Activated CD4-positive, alpha-beta T cell treated with anti-CD3 and anti-CD28 coated beads, Interleukin-10, Interleukin-2, amounts not matched to agents 100 ng/mL and 50 ng/mL, durations not matched to agents 16 hours and 8 hours (primary cell): ENCODE measurements around the gene PRDM7.
A peak's percentile ranks its signal among the peaks of the same experiment; 100 is the strongest.

Experiments
- DNase-seq: peaks from one replicate; pipeline ENCODE4 v3.0.0-alpha.2; 2020

Gene PRDM7

DNA sequence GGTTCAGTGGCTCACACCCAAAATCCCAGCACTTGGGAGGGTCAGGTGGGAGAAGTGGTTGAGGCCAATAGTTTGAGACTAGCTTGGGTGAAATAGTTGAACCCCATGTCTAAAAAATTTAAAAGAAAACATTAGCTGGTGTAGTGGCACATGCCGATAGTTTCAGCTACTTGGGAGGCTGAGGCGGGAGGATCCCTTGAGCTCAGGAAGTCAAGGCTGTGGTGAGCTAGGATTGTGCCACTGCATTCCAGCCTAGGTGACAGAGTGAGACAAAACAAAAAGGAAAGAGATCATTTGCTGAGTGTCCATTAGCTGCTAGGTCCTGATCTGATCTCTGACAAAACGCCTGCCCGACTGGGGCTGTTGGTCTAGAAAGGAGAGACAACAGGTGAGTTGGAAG is 43.7 kb downstream of the PRDM7 start:
- no peak for DNase-seq

GRCh38 chr16:90032674-90033331 is 44.3 kb downstream of the PRDM7 start:
- no peak for DNase-seq

DNA sequence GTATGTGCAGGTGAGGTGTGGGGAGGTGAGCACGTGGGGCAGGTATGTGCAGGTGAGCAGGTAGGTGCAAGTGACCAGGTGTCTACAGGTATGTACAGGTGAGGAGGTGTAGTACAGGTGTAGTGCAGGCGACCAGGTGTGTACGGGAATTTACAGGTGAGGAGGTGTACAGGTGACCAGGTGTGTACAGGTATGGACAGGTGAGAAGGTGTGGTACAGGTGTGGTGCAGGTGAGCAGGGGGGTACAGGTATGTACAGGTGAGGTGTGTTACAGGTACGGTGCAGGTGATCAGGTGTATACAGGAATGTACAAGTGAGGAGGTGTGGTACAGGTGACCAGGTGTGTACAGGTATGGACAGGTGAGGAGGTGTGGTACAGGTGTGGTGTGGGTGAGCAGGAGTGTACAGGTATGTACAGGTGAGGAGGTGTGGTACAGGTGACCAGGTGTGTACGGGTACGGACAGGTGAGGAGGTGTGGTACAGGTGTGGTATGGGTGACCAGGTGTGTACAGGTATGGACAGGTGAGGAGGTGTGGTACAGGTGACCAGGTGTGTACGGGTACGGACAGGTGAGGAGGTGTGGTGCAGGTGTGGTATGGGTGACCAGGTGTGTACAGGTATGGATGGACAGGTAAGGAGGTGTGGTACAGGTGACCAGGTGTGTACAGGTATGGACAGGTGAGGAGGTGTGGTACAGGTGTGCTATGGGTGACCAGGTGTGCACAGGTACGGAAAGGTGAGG is 45.0 kb downstream of the PRDM7 start:
- DNase-seq, result no peak

- DNase-seq, result no peak
Measured at GRCh38 chr16:90031186-90031930, 45.8 kb downstream of the PRDM7 start.

- DNase-seq, result no peak
Measured at GRCh38 chr16:90028985-90029384, 48.1 kb downstream of the PRDM7 start.

DNA sequence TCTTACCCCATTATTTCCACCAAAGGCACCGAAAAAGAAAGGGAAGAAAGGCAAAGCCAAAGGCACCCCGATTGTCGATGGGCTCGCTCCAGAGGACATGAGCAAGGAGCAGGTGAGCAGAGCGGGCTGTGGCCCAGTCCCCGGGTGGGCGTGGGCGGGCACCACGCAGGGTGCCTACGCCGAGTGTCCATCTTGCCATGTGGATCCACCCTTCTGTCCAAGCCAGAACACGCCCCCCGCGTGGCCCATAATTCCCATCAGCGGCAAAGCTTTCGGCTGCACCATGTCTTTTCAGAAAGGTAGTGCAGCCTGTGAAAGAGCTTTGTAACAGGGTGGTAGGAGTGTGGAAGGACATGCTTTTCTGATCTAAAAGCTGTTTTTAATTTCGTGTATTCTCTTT is 49.5 kb downstream of the PRDM7 start:
- no peak for DNase-seq

GRCh38 chr16:90026135-90026534 is 51.0 kb downstream of the PRDM7 start:
- DNase-seq, result peak; percentile 25

DNA sequence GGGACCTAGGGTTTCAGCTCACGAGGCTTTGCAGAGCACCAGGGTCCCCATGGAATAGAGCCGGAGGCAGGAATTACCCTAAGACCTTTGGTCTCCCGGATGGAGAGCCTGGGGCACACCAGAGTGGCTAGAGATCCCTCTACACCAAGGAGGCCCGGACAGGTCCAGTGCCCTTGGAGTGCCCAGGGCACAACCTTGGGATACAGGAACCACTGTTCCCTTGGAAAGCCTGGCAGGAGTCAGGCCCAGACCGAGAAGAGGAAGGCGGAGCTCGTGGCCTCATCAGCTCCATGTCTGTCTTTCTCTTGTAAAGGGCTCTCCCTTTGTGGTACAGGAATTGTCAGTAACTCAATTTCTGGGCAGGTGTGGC is 54.1 kb downstream of the PRDM7 start:
- DNase-seq, result no peak

GRCh38 chr16:90022209-90023077 is 54.7 kb downstream of the PRDM7 start:
- DNase-seq, result peak; percentile 92

GRCh38 chr16:90020838-90021382 is 56.2 kb downstream of the PRDM7 start:
- no peak for DNase-seq

DNA sequence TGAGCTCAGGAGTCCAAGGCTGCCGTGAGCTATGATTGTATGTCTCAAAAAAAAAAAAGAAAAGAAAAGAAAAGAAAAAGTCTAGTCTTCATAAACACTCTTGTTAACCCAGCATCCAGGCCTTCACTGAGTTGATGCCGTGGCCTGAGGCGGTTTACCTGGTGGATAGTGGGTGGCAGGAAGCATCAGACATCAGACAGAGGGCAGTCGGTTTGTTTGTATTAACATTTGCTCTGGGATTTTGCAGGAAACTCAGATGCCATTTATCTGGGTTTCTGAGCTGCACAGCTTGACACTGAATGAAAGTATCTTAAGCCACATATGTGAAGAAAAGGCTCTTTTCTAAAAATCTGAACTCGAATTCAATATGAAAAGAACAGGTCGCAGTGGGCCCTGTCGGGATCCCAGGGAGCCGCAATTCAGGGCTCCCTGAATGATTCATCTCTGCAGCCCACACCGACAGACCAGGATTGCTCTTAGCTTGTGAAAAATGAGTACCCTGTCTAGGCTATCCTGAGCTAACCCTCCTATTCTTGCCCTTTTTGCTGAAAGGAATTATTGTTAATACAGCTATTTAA is 56.8 kb downstream of the PRDM7 start:
- no peak for DNase-seq

DNA sequence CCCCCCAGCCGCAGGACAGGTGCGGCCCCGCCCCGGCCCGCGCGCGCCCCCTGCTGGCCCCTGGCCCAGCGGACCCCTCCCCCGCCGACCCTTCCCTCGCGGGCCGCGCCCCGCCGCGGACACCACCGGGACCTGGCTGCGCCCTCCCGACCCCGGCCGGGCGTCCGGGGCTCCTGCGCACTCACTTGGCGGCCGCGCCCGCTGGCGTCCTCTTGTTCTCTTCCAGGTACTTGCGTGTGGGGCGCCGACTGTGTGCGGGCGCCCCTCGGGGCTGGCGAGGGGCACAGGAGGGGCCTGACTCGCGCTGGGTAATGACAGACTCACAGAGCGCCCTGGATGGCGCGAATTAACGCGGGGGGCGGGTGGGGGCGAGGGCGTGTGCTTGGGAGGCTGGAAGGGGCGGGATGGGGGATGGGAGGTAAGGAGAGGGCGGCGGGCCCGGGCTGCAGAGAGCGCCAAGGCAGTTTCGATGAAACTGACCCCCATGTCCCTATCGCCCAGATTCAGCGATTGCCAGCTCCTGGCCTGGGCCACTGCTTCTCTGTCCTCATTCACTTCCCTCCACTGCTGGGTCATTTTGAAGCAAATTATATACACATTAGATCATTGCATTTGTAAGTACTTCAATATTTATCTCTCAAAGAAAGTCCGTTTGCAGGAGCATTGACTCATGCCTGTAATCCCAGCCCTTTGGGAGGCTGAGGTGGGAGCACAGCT is 57.4 kb downstream of the PRDM7 start:
- DNase-seq, result peak; percentile 38

DNA sequence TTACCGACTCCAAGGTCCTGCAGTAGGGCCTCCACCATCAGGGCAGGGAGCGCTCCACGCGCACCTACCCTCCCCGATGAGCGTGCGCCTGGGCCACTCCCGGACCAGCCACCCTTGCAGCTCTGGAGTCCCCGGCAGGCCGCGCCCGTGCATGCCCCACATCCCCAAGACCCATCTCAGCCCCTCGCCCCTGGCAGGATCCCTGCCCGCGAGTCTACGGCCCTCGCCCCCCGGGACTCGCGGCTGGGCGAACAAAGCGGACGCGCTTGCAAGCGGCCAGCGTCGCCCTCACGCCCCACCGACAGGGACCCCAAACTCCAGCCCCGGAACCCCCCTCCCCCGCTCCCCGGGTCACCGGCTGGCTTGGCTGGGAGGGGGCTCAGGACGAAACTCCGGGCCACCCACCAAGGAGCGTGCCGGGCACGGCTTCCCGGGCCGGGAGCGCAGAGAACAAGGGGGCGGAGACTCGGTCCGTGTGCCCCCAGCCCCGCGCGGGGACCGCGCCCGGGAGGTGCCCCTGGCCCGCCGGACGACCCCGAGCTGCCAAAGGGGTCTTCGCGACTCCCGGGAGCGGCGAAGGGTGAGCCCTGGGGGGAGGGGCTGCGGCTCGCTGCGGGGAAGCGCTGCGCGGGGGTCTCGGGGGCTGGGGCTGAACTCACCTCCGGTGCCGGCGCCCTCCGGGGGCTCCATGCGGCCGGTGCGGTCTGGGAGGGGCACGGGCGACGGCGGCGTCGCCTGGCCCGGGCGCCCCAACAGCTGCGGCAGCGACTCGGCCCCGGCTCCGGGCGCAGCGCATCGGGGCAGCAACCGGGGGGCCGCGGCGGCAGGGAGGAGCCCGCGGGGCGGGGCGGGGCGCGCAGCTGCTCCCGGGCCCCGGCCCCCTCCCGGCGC is 58.2 kb downstream of the PRDM7 start, which contains the start of gene DBNDD1:
TSS of gene DBNDD1 (minus strand) at position 805 of the 891 bp plus-strand sequence. CDS start at position 690, 115 bp downstream.
- DNase-seq, result no peak

DNA sequence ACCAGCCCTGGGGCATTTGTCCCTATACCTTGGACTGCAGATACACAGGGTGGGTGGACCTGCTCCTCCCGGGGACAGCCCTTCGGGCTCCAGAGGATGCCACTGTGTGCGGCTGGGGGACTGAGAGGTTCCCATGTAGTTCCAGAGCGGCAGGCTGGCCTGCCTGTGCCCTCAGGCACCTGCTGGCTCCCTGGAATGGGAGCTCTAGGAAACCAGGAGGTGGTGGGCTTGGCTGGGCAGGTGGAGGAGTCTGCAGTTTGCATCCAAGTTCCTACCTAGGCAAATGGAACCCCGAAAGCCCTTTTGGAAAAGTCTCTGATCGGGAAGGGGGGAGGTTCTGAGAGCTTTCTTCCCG is 58.9 kb downstream of the PRDM7 start:
- DNase-seq, result no peak

GRCh38 chr16:90016339-90016950 is 60.7 kb downstream of the PRDM7 start:
- no peak for DNase-seq

DNA sequence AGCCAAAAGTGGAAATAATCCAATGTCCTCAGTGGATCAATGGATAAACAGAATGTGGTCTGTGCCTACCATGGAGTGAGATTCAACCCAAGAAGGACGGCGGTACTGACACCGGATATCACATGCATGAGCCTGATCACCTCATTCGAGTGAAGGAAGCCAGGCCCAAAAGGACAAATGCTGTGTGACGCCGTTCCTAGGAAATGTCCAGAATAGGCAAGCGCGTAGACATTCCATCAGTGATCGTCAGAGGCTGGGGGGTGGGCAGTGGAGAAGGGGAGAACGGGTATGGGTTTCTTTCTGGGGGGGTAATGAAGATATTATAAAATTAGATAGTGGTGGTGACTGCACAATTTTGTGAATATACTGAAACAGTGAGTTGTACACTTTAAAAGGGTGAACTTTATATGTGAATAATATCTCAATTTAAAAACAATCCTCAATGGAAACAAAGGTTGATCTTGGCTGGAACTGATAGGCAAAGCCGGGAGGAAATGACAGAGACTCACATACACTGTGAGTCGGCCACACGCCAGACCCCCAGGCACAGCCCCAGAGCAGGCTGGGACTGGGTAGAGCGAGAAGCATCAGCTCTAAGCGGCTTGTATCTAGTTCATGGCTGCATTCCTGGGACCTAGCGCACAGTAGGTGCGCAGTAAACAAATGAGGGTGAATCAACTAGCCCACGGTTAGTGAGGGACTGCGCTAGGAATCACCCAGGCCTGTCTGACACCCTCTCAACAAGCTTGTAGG is 61.4 kb downstream of the PRDM7 start:
- no peak for DNase-seq

GRCh38 chr16:90012991-90013745 is 64.0 kb downstream of the PRDM7 start:
- no peak for DNase-seq

DNA sequence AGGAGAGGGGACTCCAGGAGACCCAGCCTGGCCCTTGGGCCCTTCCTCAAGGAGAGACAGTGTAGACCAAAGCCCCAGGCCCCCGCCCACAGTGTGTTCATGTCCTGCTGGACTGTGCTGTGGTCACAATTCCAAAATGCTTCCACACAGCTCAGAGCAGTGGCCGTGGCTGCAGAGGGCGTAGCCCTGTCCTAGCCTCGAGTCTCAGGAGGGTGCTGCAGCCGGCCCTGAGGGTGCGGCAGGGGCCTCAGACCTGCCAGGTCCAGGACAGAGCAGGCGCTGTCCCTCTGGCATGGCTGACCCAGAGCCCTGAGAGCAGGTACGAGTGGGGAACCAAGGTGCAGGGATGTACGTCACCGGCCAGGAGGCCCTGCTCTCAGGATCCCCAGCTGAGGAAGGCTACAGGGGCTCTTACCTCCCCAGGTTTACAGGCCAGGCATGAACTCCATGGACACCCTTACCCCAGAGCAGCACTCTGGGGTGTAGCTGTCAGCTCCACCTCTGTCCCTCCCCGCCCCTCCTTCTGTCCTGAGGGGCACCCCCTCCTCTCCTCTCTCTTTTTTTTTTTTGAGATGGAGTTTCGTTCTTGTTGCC is 65.1 kb downstream of the PRDM7 start:
- no peak for DNase-seq
